SH-SY5Y (cell line): Measurements from ENCODE around the gene POLE.

Source experiments
- GATA2 ChIP-seq: IDR thresholded peaks from 2 replicates; pipeline ENCODE4 v1.6.1; 2011; ENCODE audit warnings: mild to moderate bottlenecking, low read depth, low read length
- GATA3 ChIP-seq: IDR thresholded peaks from 2 replicates; pipeline ENCODE4 v1.6.1; 2011; ENCODE audit warnings: low read depth, mild to moderate bottlenecking, low read length, moderate library complexity

Gene POLE

DNA sequence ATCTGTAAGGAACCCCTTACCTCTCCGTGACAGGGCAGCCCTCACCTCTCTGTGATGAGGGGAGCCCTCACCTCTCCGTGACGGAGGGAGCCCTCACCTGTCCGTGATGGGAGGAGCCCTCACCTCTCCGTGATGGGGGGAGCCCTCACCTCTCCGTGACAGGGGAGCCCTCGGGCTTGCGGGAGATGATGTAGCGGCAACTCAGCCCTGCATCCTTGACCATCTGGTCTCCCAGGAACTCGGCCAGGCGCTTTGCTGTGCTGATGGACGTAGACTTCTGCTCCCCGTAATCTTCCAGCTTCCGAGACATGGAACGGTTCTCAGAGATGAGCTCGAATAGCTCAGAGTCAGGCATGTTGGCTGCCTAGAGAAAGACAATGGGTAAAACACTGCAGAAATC is 28.0 kb downstream of the POLE start:
- TF ChIP-seq GATA3: no peak
- TF ChIP-seq GATA2: no peak

DNA sequence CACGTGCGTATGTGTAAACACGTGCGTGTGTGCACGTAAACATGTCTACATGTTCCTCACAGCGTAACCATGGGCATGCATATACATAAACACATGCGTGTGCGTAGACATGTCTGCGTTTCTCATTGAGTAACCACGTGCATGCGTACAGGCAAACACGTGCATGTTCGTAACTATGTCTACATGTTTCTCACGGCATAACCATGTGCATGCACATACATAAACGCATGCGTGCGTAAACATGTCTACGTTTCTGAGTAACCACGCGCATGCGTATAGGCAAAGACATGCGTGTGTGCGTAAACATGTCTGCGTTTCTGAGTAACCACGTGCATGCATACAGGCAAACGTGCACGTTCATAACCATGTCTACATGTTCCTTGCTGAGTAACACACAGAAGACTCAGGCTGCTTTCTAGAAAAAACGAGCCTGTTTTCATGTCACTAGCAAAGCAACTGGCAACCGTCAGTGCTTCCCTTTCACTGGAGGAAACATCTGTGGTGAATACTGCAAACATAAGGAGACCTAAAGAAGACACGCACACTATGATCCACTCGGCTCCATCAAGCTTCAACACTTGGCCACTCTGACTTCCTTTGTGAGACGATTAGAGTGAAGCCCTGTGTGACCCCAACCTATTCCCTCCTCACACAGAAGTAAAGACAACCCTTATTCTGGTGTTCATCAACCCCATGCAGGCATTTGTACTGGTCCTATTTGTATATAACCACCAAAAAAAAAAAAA is 28.8 kb downstream of the POLE start:
- TF ChIP-seq GATA3: no peak
- TF ChIP-seq GATA2: no peak

DNA sequence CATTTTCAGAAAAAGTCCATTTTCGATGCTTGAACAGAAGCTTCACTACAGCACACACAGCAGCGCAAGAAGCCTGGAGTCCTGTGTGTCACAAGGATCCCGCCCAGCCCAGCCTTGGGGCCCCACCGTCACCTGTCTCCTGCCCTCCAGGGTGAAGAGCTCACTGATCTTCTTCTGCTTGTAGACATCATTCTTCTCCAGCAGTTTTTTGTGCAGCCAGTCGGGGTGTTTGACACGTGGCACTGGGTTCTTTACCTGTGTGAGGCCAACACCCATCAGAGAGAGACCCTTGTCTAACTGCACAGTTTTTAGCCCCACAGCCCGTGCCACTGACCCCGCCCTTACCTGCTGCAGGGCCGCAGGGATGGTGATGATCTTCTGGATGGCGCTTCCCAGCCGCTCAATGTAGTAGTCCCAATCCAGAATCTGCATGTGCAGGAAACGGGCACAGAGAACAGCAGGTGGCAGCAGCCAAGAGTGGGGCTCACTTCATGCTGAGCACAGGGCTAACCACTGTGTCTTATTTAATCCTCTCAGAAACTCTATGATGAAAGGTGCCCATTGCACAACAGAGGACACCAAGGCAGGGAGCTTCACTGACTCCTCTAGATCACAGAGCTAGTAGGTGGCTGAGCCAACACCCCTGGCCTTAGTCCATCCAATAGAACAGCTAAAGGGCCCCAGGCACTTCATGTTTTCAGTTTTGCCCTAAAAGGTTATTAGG is 30.0 kb downstream of the POLE start:
- TF ChIP-seq GATA3: no peak
- no peak for TF ChIP-seq GATA2

DNA sequence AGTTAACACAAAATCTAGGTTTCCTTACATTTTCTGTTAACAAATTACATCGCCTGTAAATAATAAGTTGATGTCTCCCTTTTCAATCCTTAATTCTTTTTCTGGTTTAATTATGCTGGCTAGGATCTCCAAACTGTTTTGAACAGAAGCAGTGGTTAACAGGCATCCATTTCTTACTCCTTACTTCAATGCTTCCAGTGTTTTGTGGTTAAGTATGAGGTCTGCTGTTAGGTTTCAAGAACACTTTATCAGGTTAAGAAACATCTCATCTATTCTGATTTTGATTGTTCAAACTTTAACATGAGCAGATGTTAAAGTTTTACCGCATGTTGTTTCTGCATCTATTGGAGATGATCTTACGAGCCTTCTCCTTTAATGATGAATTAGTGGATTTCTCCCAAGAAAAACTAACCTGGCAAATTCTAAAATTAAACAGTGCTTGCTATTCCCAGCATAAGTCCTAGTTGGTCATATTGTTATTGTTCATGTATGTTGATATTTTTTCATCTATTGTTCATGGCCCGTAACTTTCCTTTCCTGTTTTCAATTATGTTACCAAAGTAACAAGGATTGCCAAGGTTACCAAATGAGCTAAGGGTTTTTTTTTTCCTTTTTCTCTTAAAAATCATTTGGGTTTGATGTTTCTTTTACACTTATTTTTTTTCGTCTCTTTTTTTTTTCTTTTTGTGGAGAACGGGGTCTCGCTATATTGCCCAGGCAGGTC is 33.4 kb downstream of the POLE start:
- no peak for TF ChIP-seq GATA3
- TF ChIP-seq GATA2: no peak

DNA sequence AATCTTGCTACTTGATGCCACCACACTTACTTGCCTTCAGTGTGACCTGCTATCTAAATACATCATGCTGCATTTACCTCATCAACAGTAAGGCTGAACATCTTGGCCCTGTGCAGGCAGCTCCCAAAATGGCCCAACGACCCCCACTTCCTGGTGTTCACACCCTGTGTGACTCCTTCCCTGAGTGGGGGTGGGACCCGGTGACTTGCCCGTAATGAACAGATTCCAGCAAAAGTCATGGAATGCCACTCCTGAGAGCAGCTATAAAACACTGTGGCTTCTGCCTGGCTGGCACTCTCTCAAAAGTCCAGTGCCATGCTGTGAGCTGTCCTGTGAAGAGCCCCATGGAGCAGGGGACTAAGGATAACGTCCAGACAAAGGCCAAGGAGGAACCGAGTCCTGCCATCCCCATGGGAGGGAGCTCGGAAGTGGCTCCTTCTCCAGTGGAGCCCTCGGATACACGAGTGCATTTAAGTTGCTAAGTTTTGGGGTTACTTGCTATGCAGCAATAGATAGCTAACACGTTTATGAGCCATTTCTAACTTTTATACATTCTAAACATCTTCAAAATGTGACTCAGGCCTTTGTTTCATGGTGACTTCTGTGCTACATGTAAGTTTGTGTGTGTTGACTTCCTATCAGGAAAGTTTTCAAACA is 35.6 kb downstream of the POLE start:
- TF ChIP-seq GATA2: no peak
- no peak for TF ChIP-seq GATA3

DNA sequence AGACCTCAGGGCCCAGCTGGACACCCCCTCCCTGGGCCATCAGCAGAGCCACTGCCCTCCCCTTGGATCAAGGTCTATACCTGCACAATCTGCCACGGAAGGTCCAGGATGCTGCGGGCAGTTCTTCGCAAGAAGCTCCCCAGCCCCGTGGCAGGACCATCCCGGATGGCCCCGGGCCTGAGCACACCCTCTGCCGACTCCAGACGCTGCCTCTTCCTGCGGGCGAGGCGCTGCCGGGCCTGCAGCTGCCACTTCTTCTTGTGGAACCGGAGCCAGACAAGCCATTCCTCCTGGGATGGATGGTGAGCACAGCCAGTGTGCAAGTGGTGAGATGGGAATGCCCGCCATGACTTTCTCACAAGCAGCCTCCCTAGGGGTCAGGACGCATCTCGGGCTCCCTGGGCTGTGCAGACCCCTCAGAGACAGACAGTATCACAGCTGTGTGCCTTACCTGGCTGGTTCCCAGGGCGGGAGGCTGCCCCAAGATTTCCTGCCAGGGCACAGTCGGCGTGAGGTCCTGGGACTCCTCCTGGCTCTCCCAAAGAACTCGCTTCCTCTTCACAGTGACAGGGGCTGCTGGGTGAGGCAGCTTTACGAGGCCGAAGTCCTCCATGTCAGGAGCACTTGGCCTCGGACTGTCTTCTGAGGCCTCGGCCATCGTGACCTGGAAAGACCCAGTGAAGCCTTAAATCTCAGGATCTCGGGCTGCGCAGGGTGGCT is 37.8 kb downstream of the POLE start:
- TF ChIP-seq GATA3 (no peak), GATA2 (no peak)

DNA sequence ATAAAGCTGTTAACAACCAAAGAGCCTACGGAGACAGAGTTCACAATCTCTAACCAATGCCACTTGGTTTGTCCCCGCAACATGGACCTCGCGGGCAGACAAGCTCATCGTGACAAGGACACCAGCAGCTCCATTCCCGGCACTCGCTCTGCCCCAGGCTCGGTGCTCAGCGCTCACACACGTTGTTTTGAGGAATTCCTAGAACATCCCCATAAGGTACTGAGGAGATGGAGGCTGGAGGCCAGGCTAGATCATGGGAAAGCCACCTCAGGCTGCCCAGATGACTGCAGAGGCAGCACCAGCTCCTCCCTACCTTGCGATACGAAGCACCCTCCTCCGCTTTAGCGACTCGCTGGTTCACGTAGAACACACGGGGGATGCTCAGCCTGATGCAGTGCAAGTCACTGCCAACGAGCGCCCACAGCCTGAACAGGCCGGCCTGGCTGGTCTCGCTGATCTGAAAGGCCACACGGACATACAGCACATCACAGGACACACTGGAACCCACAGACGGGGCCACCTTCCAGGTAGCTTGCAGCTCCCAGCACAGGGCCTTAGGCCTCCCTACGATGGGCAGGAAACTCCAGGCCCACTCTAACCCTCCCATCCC is 38.4 kb downstream of the POLE start:
- TF ChIP-seq GATA3 (no peak), GATA2 (no peak)

DNA sequence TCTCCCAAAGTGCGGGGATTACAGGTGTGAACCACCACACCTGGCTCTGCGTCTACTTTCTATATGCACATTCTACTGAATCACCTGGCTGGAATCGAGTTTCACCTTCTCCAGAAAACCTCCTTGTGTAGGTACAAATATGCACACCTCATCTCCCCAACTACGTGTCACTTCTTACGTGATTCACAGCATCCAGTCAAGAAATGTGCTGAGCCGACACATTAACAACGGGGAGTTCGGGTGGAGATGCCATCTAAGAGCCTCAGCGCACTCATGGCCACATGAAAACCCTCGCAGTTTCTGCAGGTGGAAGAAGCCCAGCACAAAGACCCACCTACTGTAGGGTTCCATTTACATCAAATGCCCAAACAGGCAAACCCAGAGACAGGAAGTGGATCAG is 39.3 kb downstream of the POLE start:
- TF ChIP-seq GATA2: no peak
- TF ChIP-seq GATA3: no peak

DNA sequence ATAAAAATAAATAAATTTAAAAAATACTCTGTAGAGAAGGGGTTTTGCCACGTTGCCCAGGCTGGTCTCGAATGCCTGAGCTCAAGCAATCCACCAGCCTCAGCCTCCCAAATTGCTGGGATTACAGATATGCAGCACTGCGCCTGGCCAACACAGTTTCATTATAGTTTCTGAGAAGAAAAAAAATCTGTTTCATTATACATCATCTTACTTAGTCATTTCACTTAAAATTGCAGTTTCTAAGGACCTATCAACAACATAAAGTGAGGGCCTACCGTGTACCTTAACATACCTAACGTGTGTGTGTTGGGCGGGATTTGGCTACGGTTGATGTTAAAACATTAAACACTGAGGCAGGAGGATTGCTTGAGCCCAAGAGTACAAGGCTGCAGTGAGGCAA is 40.3 kb downstream of the POLE start:
- TF ChIP-seq GATA2 (no peak), GATA3 (no peak)

DNA sequence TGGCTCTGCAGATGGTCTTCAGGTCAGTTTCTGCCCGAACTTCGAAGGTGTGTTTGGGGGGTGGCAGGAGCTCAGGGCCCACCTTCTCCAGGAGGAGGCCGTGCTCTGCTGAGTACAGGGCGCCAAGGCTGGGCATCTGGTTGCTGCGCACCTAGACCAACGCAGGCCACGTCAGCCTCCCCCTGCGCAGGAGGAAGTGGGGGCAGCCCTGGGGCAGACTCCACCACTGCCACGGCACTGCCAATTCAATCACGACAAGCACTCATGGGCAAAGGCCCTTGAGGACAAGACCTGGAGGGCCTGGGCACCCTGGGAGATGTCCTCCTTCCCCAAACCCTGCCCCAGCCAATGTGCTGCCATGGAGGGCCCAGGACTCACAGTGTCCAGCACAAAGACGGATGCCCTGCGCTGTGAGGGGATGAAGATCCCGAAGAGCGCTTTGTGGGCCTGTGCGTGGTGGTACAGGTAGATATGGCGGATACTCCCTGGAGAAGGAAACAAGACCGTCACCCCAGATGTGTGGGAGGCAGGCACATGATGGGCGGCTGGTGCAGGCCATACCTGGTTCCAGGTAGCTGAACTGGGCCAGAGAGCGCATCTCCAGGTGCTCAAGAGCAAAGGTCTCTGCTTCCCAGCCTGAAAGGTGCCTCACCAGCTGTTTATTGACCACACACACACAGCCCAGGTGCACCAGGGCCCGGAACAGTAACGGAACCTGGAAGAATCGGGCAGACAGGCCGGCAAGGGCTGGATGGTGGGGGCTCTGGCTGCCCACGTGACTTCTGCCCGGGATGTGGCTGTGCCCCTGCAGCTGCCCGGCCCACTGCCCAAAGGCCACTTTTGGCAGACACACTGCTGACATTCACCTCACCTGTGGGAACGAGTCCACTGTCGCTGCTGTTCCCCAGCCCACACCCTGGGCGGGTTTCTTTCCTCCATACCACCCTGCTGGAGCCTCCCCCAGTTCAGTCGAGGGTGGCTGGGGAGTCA is 44.0 kb downstream of the POLE start:
- TF ChIP-seq GATA3 (no peak), GATA2 (no peak)

DNA sequence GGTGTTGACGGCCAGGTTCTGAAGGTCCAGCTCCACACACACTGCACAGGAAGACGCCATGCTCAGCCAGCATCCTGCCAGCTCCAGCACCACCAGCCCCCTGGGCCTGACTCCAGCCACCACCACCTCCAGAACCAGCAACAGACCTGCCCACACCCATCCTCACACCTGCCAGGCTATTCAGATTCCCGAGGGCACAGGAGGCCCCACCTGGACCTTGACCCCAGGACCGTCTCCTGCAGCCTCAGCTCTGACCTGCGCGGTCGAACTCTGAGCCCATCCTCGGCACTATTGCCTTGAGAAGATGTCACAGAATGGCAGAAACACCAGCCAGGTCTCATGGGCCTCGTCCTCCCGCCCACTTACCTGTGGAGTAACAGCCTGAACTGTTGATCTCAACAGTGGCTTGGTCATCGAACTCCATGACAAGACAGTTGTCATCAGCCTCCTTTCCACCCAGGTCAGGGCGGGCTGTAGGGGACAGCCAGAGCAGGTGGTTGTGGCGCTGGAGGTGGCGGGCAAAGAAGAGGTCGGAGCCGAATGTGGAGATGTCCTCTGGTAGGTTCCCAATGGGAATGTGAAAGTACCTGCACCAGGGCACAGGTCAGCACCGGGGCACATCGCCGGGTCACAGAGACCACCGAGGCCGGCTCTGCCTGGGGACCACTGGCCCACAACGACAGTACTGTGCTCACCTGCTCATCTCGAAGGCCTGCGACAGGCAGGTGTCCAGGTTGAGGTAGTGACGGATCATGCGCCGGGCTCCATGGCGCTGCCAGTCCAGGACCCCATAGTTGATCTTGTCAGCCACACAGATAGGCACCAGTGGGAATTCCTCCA is 45.1 kb downstream of the POLE start:
- TF ChIP-seq GATA3 (no peak), GATA2 (no peak)
